H1 (cell line): ENCODE data around the gene MRM1. TPM values are rescaled to one million over a fixed set of nuclear protein-coding genes. Genes with fewer than 3 reads are reported as not detected.

Experiments used
- CTCF ChIA-PET: fragments of 300-600 bp; sonication (Branson Sonifier 250); formaldehyde crosslinking; loops from one replicate; lab custom pipeline; 2021; ENCODE audit not compliant: partially characterized antibody; lab: Charles Lee
- POLR2A ChIA-PET: fragments of 300-600 bp; sonication (Branson Sonifier 250); formaldehyde crosslinking; loops from one replicate; lab custom pipeline; 2021; ENCODE audit warnings: inconsistent platforms; ENCODE audit not compliant: partially characterized antibody; lab: Charles Lee
- DNase-seq, 2 experiments: peaks; one replicate each; pipeline versions ENCODE4 v3.0.0 to v3.0.0-alpha.2; 2010 to 2022; ENCODE audit warnings: low spot score in 2 of 2, low read depth in 1 of 2, mixed read lengths in 1 of 2
- FAIRE-seq: peaks from 2 replicates; lab custom pipeline; 2011; peaks lifted over from hg19 to GRCh38; lab: Jason Lieb, UNC
- H2AFZ ChIP-seq: 2 replicates; pipeline ENCODE4 v1.8.1; 2012; ENCODE audit warnings: low read length, inconsistent platforms
- H2AK5ac ChIP-seq: 2 replicates; pipeline ENCODE4 v1.6.1; 2013; ENCODE audit warnings: low read depth, low read length
- H2BK120ac ChIP-seq: replicated peaks from 2 replicates; pipeline ENCODE3; 2013; ENCODE audit warnings: low read depth, low read length, inconsistent platforms
- H2BK12ac ChIP-seq: 2 replicates; pipeline ENCODE4 v1.6.1; 2013; ENCODE audit warnings: low read depth, low read length
- H2BK15ac ChIP-seq: 2 replicates; pipeline ENCODE4 v1.6.1; 2013; ENCODE audit warnings: low read length
- H2BK20ac ChIP-seq: 2 replicates; pipeline ENCODE4 v1.6.1; 2013; ENCODE audit warnings: low read length
- H2BK5ac ChIP-seq: 2 replicates; pipeline ENCODE4 v1.6.1; 2013; ENCODE audit warnings: low read depth, low read length
- H3K14ac ChIP-seq: 2 replicates; pipeline ENCODE4 v1.6.1; 2013; ENCODE audit warnings: inconsistent platforms; ENCODE audit not compliant: insufficient read length
- H3K18ac ChIP-seq: 2 replicates; pipeline ENCODE4 v1.6.1; 2013; ENCODE audit warnings: low read length; ENCODE audit errors: extremely low read depth
- H3K23ac ChIP-seq: 2 replicates; pipeline ENCODE4 v1.6.1; 2013; ENCODE audit warnings: inconsistent platforms; ENCODE audit not compliant: insufficient read length
- H3K23me2 ChIP-seq: 2 replicates; pipeline ENCODE4 v1.6.1; 2013; ENCODE audit warnings: low read depth, low read length
- H3K27ac ChIP-seq: 2 replicates; pipeline ENCODE4 v1.6.1; 2011; ENCODE audit warnings: low read depth, low read length, inconsistent platforms
- H3K27me3 ChIP-seq, 4 experiments: replicated peaks in 1 of 4; 1 replicate in 1 of 4; 2 replicates in 3 of 4; pipeline versions ENCODE4 v1.6.1 to v1.8.1; 2011 to 2013; ENCODE audit warnings: low read length in 3 of 4, mild to moderate bottlenecking in 3 of 4, inconsistent platforms in 2 of 4, mixed read lengths in 2 of 4, moderate library complexity in 1 of 4; ENCODE audit not compliant: control insufficient read depth in 3 of 4, insufficient read depth in 3 of 4; ENCODE audit errors: extremely low read depth in 1 of 4
- H3K36me3 ChIP-seq, 4 experiments: 2 replicates each; pipeline versions ENCODE4 v1.6.1 to v1.8.1; 2011 to 2013; ENCODE audit warnings: mild to moderate bottlenecking in 4 of 4, low read length in 3 of 4, moderate library complexity in 2 of 4, control low read depth in 1 of 4, inconsistent platforms in 1 of 4; ENCODE audit not compliant: insufficient read depth in 4 of 4, control insufficient read depth in 2 of 4
- H3K4ac ChIP-seq: replicated peaks from 2 replicates; pipeline ENCODE3; 2013; ENCODE audit warnings: low read length, low read depth, mixed read lengths, inconsistent platforms; ENCODE audit not compliant: insufficient read length
- H3K4me1 ChIP-seq, 4 experiments: replicated peaks in 1 of 4; 1 replicate in 1 of 4; 2 replicates in 3 of 4; pipeline versions ENCODE4 v1.6.1 to v1.8.1; 2011 to 2013; ENCODE audit warnings: low read length in 3 of 4, inconsistent platforms in 2 of 4, mixed read lengths in 1 of 4; ENCODE audit not compliant: insufficient read depth in 4 of 4, control insufficient read depth in 3 of 4
- H3K4me2 ChIP-seq, 2 experiments: 2 replicates each; pipeline versions ENCODE4 v1.6.1 to v1.8.1; 2011 to 2013; ENCODE audit warnings: low read depth in 2 of 2, low read length in 2 of 2, control low read depth in 1 of 2, inconsistent platforms in 1 of 2, mild to moderate bottlenecking in 1 of 2; ENCODE audit not compliant: insufficient read depth in 1 of 2
- H3K4me3 ChIP-seq, 4 experiments: fragments of 200-600, 300-600 bp in 1 of 4; sonication (generic), shearing (Covaris generic), sonication (Bioruptor Twin) in 1 of 4; 2 replicates each; pipeline versions ENCODE4 v1.5.1 to v1.8.1; 2011 to 2016; ENCODE audit warnings: low read length in 4 of 4, low read depth in 3 of 4, control low read depth in 2 of 4, inconsistent platforms in 2 of 4, mild to moderate bottlenecking in 2 of 4, mixed read lengths in 1 of 4, moderate library complexity in 1 of 4; ENCODE audit not compliant: insufficient read depth in 2 of 4; ENCODE audit errors: extremely low read depth in 1 of 4
- H3K56ac ChIP-seq: replicated peaks from 2 replicates; pipeline ENCODE3; 2013; ENCODE audit warnings: low read depth, mild to moderate bottlenecking, mixed read lengths, low read length, inconsistent platforms; ENCODE audit not compliant: insufficient read length
- H3K79me1 ChIP-seq: 2 replicates; pipeline ENCODE4 v1.6.1; 2013; ENCODE audit warnings: low read depth, low read length, control low read depth
- H3K79me2 ChIP-seq, 2 experiments: 2 replicates each; pipeline versions ENCODE4 v1.6.1 to v1.8.1; 2012 to 2013; ENCODE audit warnings: low read length in 2 of 2, mild to moderate bottlenecking in 2 of 2, inconsistent platforms in 1 of 2; ENCODE audit not compliant: insufficient read depth in 2 of 2, control insufficient read depth in 1 of 2
- H3K9ac ChIP-seq, 4 experiments: replicated peaks in 1 of 4; 1 replicate in 1 of 4; 2 replicates in 3 of 4; pipeline versions ENCODE4 v1.6.1 to v1.8.1; 2011 to 2013; ENCODE audit warnings: low read depth in 3 of 4, low read length in 3 of 4, control low read depth in 2 of 4, mild to moderate bottlenecking in 2 of 4, moderate library complexity in 2 of 4, inconsistent platforms in 1 of 4; ENCODE audit errors: extremely low read depth in 1 of 4
- H3K9me3 ChIP-seq, 2 experiments: 2 replicates each; pipeline versions ENCODE4 v1.6.1 to v1.8.1; 2012 to 2013; ENCODE audit warnings: mild to moderate bottlenecking in 2 of 2, moderate library complexity in 2 of 2, control low read depth in 1 of 2, inconsistent platforms in 1 of 2, low read depth in 1 of 2, low read length in 1 of 2, mixed read lengths in 1 of 2; ENCODE audit not compliant: insufficient read depth in 2 of 2
- H4K20me1 ChIP-seq, 2 experiments: replicated peaks in 1 of 2; 2 replicates each; pipeline versions ENCODE3 to v1.8.1; 2011 to 2013; ENCODE audit warnings: inconsistent platforms in 2 of 2, low read length in 2 of 2, mild to moderate bottlenecking in 1 of 2; ENCODE audit not compliant: insufficient read depth in 2 of 2, control insufficient read depth in 1 of 2
- H4K5ac ChIP-seq: 2 replicates; pipeline ENCODE4 v1.6.1; 2013; ENCODE audit warnings: low read length, low read depth, mixed read lengths, inconsistent platforms; ENCODE audit not compliant: insufficient read length
- H4K8ac ChIP-seq: 2 replicates; pipeline ENCODE4 v1.8.0; 2013; ENCODE audit warnings: mild to moderate bottlenecking, moderate library complexity, low read length, inconsistent platforms; ENCODE audit not compliant: insufficient read depth; ENCODE audit errors: extremely low read depth
- H4K91ac ChIP-seq: replicated peaks from 2 replicates; pipeline ENCODE3; 2013; ENCODE audit warnings: low read length, mixed read lengths, inconsistent platforms; ENCODE audit not compliant: insufficient read length
- BACH1 ChIP-seq: IDR thresholded peaks from 2 replicates; pipeline ENCODE4 v1.6.1; 2012; ENCODE audit warnings: low read length, improper control_type of control experiment
- CEBPB ChIP-seq: IDR thresholded peaks from 2 replicates; pipeline ENCODE4 v1.6.1; 2012; ENCODE audit warnings: low read depth, low read length
- CHD1 ChIP-seq: IDR thresholded peaks from 2 replicates; pipeline ENCODE4 v1.6.1; 2012; ENCODE audit warnings: low read depth, low read length, improper control_type of control experiment
- CHD2 ChIP-seq: IDR thresholded peaks from 2 replicates; pipeline ENCODE4 v1.6.1; 2012; ENCODE audit warnings: low read length, improper control_type of control experiment
- MAFK ChIP-seq: IDR thresholded peaks from 2 replicates; pipeline ENCODE4 v1.6.1; 2012; ENCODE audit warnings: low read depth, mild to moderate bottlenecking, improper control_type of control experiment, low read length
- NRF1 ChIP-seq: IDR thresholded peaks from 2 replicates; pipeline ENCODE4 v1.6.1; 2011; ENCODE audit warnings: mild to moderate bottlenecking, low read depth, low read length, improper control_type of control experiment
- RAD21 ChIP-seq, 2 experiments: IDR thresholded peaks in 1 of 2; conservative IDR thresholded peaks in 1 of 2; 2 replicates each; pipeline ENCODE4 v1.6.1; 2011; ENCODE audit warnings: low read depth in 2 of 2, low read length in 2 of 2, improper control_type of control experiment in 1 of 2, inconsistent platforms in 1 of 2, mild to moderate bottlenecking in 1 of 2, moderate library complexity in 1 of 2
- RNF2 ChIP-seq: fragments of 200-900, 300-1000 bp; sonication (generic); IDR thresholded peaks from 2 replicates; pipeline ENCODE4 v1.7.1; 2016; ENCODE audit warnings: borderline replicate concordance, low read depth, mild to moderate bottlenecking, antibody characterized with exemption, low read length; ENCODE audit not compliant: poor library complexity, severe bottlenecking; ENCODE audit errors: missing control alignments
- SP1 ChIP-seq: IDR thresholded peaks from 2 replicates; pipeline ENCODE4 v1.6.1; 2011; ENCODE audit warnings: low read depth, low read length
- TAF7 ChIP-seq: optimal IDR thresholded peaks from 2 replicates; pipeline ENCODE3; 2011; ENCODE audit warnings: low read depth, mild to moderate bottlenecking, inconsistent platforms, low read length, moderate library complexity, borderline replicate concordance
- WGBS, 2 experiments: shearing (Covaris generic) in 1 of 2; methylation state at CpG; one replicate each; pipeline versions ENCODE4 v1.1.6 to v1.1.7; 2013 to 2015; ENCODE audit warnings: low lambda C conversion rate in 2 of 2, mixed read lengths in 2 of 2, inconsistent platforms in 1 of 2, low coverage in 1 of 2, missing lambda C conversion rate in 1 of 2; ENCODE audit not compliant: insufficient replicate concordance in 2 of 2, insufficient coverage in 1 of 2, insufficient read length in 1 of 2; ENCODE audit errors: extremely low coverage in 1 of 2, missing lambda C conversion rate in 1 of 2; 5-methylcytosine and 5-hydroxymethylcytosine counted together
- polyA plus RNA-seq, 7 experiments: library from polyadenylated mRNA; depleted of rRNA in 3 of 7; stranded (reverse) in 5 of 7; unstranded in 2 of 7; fragments of >200 nt in 5 of 7; fragments of 200-250 nt in 2 of 7; gene quantifications; 1 replicate in 5 of 7; 2 replicates in 1 of 7; 4 replicates in 1 of 7; pipeline versions ENCODE4 v1.2.1 to v1.2.3, GENCODE V29; 2011 to 2013; ENCODE audit warnings: missing spikeins in 2 of 7, mixed read lengths in 2 of 7
- total RNA-seq: library from RNA; stranded (reverse); fragmentation: NEBNext Ultra II Directional; extraction: Animal tissue kit (Norgen Biotek cat#: 25700); gene quantifications from 2 replicates; pipeline ENCODE4 v1.2.1, GENCODE V29; 2021
- TF ChIP-seq, protein P1 (sequence below): IDR thresholded peaks from 2 replicates; pipeline ENCODE4 v1.6.1; 2012; ENCODE audit warnings: inconsistent platforms
- TF ChIP-seq, protein P2 (sequence below): IDR thresholded peaks from 2 replicates; pipeline ENCODE4 v1.6.1; 2012; ENCODE audit warnings: low read length, inconsistent platforms

Gene MRM1
- total and polyA plus RNA-seq, 2 of the 8 experiments (the other 6 are each of a cell fraction or from before 2014, with no cell fraction given): 9.9 to 11.2 TPM

DNA sequence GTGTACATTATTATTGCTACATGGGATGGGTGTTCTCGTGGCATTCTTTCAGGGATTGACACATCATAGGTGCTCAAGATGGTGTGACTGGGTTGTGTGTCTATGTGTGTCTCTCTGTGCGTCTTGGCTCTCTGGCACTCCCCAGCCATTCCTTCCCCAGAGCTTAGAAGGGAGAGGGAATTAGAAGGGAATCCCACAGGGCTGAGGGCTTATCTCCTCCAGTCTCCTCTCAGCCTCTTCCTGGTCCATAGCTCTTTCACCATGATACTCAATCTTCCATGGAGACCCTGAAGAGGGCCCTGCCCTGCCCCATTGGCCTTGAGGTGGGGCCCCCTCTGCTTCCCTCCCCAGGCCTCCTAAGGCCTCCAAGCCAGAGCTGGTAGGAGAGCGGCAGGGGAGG is 52.0 kb downstream of the MRM1 start:
- no peak overlapping the region for H2BK12ac ChIP-seq
- no peak overlapping the region for H3K4ac ChIP-seq
- no peak overlapping the region for H3K23ac ChIP-seq
- peaks cover 0 to 12% (median 5%) of the 10 kb centered on the region in 4 experiments; a peak in 3 of 7 replicates for H3K27me3 ChIP-seq
- peak overlapping the region; percentile 65; the same call in 1 of the 2 replicates for H2BK15ac ChIP-seq
- H3K79me2 ChIP-seq: no peaks in the 10 kb centered on the region
- H3K36me3 ChIP-seq: no peaks in the 10 kb centered on the region
- H2AK5ac ChIP-seq: no peak overlapping the region
- no peak overlapping the region for H4K91ac ChIP-seq
- CTCF ChIA-PET: interaction anchor here (0.6 to 9.2 kb wide), 10 partner anchors 14 to 434 kb away, joined by 3 to 86 read pairs (median 4); no protein-coding TSS in a partner anchor
- WGBS, 2 experiments: 82% methylated on average over 3 of the region's 3 CpGs; no CpG with 5 or more reads in 1 of the 2 experiments
- H4K20me1 ChIP-seq: peaks cover 0 to 6% of the 10 kb centered on the region in 2 experiments
- FAIRE-seq (no peak), DNase-seq (no peak)
- H3K14ac ChIP-seq: no peak overlapping the region
- H3K9ac ChIP-seq: no peak overlapping the region
- H4K8ac ChIP-seq: no peak overlapping the region
- H3K4me1 ChIP-seq: peaks cover 4 to 12% (median 7%) of the 10 kb centered on the region in 4 experiments; a peak in 5 of 7 replicates
- H3K4me2 ChIP-seq: no peak overlapping the region
- no peak overlapping the region for H3K4me3 ChIP-seq
- no peaks in the 10 kb centered on the region for H3K79me1 ChIP-seq
- H2BK5ac ChIP-seq: no peak overlapping the region
- H3K9me3 ChIP-seq: no peaks in the 10 kb centered on the region
- H3K56ac ChIP-seq: no peak overlapping the region
- no peak overlapping the region for H4K5ac ChIP-seq
- peaks cover 9% of the 10 kb centered on the region; the same call in 1 of the 2 replicates for H3K23me2 ChIP-seq
- no peak overlapping the region for H2BK120ac ChIP-seq
- no peak overlapping the region for H2BK20ac ChIP-seq
- no peak overlapping the region for H2AFZ ChIP-seq
- H3K18ac ChIP-seq: no peak overlapping the region
- POLR2A ChIA-PET: interaction anchor here (0.6 kb wide), 1 partner anchor 13 kb away, joined by 3 read pairs; no protein-coding TSS in a partner anchor
- H3K27ac ChIP-seq: no peak overlapping the region
- TF ChIP-seq TAF7 (no peak), CEBPB (no peak), NRF1 (no peak), RAD21 (IDR thresholded peaks at IDR 0.05 in 1 of 2, conservative IDR thresholded peaks at IDR 0.05 in 1 of 2; ENCODE audit: low read depth in 2 of 2, low read length in 2 of 2) (no peak), MAFK (no peak), SP1 (no peak), RNF2 (no peak), CHD1 (no peak), BACH1 (no peak), CHD2 (no peak)
- TF ChIP-seq, protein P1, sequence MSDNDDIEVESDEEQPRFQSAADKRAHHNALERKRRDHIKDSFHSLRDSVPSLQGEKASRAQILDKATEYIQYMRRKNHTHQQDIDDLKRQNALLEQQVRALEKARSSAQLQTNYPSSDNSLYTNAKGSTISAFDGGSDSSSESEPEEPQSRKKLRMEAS: no peak
- TF ChIP-seq, protein P2, sequence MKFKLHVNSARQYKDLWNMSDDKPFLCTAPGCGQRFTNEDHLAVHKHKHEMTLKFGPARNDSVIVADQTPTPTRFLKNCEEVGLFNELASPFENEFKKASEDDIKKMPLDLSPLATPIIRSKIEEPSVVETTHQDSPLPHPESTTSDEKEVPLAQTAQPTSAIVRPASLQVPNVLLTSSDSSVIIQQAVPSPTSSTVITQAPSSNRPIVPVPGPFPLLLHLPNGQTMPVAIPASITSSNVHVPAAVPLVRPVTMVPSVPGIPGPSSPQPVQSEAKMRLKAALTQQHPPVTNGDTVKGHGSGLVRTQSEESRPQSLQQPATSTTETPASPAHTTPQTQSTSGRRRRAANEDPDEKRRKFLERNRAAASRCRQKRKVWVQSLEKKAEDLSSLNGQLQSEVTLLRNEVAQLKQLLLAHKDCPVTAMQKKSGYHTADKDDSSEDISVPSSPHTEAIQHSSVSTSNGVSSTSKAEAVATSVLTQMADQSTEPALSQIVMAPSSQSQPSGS: no peak
